ENCODE results near the gene IL13.
"Not testable (repeated sequence)": the region's sequence is repeated elsewhere in the genome, so short reads cannot be mapped to it uniquely, and the experiment has no call there.

IL13 gene

DNA sequence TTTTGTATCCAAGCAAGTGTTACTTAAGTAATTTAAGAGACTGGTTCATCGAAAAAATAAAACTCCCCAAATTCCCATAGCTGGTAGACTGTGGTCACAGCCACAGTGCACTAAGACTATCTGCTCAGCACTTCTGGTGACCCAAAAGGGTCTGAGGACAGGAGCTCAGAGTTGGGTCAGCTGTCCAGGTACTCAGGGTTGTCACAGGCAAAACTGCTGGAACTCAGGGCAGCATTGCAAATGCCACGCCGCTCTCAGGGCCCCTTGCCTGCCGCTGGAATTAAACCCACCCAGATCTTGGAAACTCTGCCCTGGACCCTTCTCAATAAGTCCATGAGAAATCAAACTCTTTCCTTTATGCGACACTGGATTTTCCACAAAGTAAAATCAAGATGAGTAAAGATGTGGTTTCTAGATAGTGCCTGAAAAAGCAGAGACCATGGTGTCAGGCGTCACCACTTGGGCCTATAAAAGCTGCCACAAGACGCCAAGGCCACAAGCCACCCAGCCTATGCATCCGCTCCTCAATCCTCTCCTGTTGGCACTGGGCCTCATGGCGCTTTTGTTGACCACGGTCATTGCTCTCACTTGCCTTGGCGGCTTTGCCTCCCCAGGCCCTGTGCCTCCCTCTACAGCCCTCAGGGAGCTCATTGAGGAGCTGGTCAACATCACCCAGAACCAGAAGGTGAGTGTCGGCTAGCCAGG, at the start of gene IL13:
IL13 (plus strand) TSS at position 498 of the 705 bp plus-strand sequence; CDS start at position 512, 14 bp downstream.
- no peak for DNase-seq

DNA sequence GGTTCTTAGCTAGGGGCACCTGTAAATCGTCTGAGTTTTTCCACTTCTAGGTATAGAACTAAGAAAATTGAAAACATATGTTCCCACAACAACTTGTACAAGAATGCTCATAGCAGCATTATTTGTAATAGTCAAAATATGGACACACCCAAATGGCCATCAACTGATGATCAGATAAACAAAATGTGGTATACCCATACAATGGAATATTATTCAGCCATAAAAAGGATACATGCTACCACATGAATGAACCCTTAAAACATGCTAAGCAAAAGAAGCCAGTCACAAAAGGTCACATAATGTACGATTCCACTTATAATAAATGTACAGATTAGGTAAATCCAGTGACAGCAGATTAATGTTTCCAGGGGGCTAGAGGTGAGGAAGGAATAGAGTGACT, 46.0 kb upstream of the IL13 start:
- DNase-seq = no peak

DNA sequence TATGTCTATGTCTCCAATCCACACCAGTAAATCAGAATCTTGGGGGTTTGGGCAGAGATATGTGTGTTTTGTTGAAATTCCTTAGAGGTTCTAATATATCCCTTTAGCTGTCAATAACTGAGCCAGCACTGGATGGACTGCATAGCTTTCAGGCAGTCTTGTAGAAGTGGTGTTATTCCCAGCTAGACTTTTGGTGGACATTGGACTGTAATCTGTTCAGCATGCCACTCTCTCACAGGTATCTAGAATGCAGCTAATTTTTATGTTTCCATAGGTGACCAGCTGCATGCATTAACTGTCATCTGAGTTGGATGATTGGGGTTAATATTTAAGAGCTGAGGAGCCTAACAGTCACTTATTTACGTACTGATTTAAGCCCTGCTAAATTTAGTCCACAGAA, 45.1 kb upstream of the IL13 start:
- DNase-seq = no peak

DNA sequence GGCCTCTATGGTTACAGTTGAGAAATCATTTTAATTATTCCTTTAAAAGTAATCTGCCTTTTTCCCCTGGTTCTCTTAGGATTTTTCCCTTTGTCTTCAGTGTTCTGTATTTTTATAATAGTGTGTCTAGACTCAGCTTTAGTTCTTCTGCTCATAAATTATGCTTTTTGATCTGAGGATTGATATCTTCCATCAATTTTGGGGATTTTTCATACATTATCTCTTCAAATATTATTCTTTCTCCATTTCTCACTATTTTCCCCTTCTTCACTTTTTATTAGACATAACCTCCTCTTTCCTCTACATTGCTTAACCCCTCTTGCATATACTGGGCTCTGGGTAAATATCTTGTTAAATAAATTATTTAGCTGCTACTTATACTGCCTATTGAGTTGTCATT, 36.3 kb upstream of the IL13 start:
- DNase-seq = no peak

DNA sequence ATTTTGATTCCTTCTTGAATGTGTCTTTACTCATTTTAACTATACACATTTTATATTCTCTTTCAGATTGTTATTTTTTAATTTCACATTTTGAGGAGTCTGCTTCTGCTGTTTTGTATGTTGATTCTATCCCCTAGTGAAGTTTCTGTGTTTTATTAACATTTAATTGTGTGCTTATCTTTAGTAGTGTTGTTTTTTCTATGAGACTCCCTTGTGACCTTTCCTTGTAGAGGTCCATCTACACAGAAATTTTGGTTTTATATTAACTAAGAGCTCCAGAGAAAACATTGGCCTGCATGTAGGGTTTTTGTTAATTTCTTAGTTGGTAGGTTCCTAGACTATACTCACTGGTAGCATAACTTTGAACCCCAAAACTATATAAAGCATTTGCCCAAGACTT, 35.4 kb upstream of the IL13 start:
- DNase-seq = no peak

DNA sequence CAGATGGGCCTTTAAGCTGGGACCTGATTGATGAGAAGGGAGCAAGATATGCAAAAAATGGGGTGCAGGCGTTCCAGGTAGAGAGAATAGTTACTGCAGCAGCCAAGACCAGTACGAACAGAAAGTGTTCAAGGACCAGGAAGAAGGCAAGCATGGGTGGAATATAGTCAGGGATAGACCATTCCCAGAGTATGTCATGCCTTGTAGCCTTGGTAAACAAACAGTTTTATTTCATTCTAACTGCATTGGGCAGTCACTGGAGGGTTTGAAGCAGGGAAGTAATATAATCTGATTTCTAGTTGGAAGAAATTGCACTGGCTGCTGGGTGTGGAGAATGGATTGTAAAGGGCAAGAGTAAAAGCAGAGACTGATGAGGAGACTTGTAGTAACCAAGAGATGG, 30.5 kb upstream of the IL13 start:
- DNase-seq = no peak

DNA sequence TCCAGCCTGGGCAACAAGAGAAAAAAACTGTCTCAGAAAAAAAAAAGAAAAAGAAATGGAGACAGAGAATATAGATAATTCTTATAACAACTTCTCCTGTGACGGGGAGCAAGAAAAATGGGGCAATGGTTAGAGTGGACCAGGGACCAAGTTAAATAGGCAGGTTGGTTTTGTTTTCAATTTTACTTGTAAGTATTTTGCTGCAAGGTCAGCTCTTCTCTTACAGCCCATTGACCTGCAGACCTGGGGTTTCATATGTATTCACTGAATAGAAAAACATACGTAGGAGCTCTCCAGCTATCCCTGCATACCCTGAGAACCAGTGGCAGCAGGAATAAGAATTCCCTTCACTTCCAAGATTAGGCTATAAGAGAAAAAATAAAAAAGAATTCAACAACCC, 29.2 kb upstream of the IL13 start:
- DNase-seq = no peak

- DNase-seq = no peak
These were observed 28.6 kb upstream of the IL13 start for GRCh38 chr5:132629230-132629944.

- not testable (repeated sequence) for DNase-seq
These were observed 24.4 kb upstream of the IL13 start for GRCh38 chr5:132633587-132633986.

GRCh38 chr5:132635873-132636272, 22.1 kb upstream of the IL13 start:
- no peak for DNase-seq

DNA sequence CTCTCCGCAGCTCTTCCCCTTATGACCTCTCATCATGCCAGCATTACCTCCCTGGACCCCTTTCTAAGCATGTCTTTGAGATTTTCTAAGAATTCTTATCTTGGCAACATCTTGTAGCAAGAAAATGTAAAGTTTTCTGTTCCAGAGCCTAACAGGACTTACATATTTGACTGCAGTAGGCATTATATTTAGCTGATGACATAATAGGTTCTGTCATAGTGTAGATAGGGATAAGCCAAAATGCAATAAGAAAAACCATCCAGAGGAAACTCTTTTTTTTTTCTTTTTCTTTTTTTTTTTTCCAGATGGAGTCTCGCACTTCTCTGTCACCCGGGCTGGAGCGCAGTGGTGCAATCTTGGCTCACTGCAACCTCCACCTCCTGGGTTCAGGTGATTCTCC, 20.7 kb upstream of the IL13 start:
- DNase-seq = no peak

- no peak for DNase-seq
These were observed 18.3 kb upstream of the IL13 start for GRCh38 chr5:132639706-132640130.

- no peak for DNase-seq
These were observed 17.4 kb upstream of the IL13 start for GRCh38 chr5:132640613-132641012.

- DNase-seq = no peak
These were observed 16.7 kb upstream of the IL13 start for GRCh38 chr5:132641241-132641723.

DNA sequence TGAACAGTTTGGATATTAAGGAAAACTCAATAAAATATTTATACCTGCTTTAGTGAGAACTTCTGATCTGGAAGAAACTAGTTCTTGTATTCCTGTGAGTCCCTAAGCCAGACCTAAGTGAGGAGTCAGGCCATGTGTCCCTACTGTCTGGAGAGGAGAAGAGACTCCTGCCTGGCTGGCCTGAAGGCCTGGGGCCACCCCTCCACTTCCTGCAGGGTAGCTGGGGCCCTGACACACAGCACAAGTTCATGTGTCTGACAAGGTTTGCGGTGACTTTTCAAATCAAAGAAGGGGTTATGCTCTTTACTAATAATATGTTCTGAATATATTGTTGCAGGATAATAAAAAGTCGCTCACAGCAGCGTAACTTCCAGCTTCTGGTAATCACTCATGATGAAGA, 16.1 kb upstream of the IL13 start:
- DNase-seq = no peak

DNA sequence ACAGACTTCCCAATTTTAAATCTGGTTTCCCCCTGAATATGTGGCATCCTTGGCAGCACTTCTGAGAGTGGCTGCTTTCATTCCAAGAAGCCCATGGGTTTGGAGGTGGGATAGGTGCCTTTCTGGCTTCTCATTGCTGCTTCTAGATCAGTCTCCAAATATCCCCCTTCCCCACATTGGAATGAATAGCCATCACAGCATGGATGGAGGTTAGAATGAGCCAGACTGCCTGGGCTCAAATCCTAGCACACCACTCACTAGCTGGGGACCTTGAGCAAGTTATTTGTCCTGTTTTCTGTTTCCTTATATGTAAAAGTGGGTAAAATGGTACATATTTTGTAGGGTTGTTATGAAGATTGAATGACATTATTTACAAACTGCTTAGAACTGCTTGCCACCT, 13.8 kb upstream of the IL13 start:
- DNase-seq = no peak

DNA sequence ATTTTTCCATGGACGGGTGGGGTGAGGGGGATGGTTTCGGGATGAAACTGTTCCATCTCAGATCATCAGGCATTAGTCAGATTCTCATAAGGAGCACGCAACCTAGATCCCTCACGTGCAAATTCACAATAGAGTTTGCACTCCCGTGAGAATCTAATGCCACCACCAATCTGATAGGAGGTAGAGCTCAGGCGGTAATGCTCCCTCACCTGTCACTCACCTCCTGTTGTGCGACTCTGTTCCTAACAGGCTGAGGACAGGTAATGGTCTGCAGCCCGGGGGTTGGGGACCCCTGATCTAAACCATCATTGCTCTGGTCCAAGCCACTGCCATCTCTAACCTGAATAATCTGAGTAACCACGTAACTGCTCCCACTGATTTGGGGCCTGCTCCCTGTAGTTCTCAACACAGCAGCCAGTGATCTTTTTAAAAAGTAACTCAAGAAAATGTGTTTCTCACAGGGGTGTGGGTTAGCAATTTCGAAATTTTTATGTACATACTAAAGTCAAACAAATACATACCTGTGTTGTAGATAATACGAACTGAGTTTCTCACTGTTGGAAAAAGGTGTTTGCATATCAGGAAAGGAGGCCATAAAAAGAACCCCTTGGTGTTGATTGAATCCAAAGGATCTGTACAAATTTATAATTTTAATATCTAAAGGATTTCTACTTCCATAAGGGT, 11.2 kb upstream of the IL13 start:
- no peak for DNase-seq

DNA sequence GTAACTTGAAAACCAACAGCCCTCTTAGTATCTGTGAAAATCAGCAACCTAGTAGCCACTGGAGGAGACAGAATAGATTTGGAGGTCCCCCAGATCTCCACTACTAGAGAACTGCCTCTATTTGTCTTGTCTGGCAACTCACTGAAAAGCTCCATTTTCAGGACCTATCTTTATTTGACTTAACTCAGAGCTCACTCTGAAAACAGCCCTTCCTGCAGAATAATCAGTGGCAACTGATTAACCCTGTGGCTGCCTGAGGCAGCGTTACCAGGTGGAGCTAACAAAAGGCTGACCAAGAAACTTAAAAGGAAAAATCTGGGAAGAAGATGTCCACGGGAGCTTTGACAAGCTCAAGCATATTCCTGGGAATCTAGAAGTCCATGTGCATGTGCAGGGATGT, 10.5 kb upstream of the IL13 start:
- no peak for DNase-seq

GRCh38 chr5:132648355-132648754, 9.6 kb upstream of the IL13 start:
- DNase-seq = no peak

GRCh38 chr5:132651838-132652469, 6.0 kb upstream of the IL13 start:
- no peak for DNase-seq

DNA sequence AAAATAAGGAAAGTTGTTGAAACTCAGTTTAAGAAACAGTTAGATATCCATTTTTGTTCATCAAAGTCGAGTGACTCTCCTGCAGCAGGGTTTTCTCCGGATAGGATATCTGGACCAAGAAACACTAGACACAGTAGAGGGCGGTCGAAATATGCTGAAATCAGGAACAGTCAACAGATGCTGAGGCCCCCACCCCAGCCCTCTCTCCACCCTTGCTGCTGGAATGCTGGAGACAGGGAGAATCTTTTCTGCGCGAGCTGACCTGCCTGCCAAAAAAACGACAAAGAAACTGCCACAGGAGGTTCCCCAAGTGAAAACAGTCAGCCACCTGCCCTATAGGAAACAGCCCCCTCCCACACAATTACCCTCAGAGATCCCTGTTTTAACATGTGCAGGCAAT, 4.3 kb upstream of the IL13 start:
- no peak for DNase-seq

GRCh38 chr5:132655821-132656773, 1.9 kb upstream of the IL13 start:
- DNase-seq = no peak
